ENCODE measurements around the gene TLR5. TPM values are rescaled to one million over a fixed set of nuclear protein-coding genes. Genes with fewer than 3 reads are reported as not detected.

The TLR5 gene
- total RNA-seq, 1 experiment from 2014 or later = 0.33 TPM

DNA sequence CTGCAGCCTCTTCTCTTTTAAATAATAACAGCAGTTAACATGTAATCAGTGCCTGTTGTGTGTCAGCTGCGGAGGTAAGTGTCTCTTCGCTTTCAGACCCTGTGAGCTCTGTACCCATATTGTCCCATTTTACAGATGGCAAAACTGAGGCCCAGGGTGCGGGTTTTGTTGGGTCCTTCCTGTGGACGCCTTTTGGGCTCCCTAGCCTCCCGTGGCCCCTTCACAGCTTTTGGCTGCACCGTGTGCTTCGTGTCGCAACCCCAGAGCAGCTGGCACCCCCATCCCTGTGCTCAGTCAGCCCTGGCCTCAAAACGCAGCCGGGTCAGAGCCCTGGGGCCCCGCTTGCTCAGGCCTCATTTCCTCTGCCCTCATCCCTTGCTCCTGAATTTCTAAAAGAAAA, 53.8 kb downstream of the TLR5 start:
- no peaks in the 10 kb centered on the region for H3K36me3 ChIP-seq
- H3K9me3 ChIP-seq = no peaks in the 10 kb centered on the region
- no peak for DNase-seq
- no peak overlapping the region for H3K4me3 ChIP-seq
- no peaks in the 10 kb centered on the region for H3K27me3 ChIP-seq

DNA sequence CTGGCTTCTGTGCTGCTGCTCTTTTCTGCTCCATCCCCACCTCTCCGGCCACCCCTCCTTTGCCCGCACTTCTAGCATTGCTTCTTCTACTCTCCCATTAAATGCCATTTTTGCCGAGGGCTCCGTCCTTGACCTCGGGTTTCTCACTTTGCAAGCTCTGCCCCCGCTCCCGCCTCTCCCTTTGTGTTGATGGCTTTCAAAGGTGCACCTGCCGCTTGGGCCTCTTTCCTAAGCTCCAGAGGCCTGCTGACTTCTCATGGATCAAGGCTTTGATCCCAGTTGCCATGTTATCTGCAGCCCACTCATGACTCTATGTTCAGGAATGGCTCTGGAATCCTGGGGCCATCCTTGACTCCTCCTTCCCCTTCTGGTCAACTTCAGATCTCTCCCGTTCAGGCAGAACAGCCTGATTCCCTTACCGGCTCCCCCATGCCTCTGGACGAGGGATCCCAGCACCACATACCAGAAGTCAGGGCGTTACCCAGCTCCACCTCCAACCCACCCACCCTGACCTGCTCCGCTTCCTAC, 54.3 kb downstream of the TLR5 start:
- DNase-seq = no peak
- no peaks in the 10 kb centered on the region for H3K9me3 ChIP-seq
- H3K27me3 ChIP-seq = no peaks in the 10 kb centered on the region
- no peaks in the 10 kb centered on the region for H3K36me3 ChIP-seq
- no peak overlapping the region for H3K4me3 ChIP-seq

DNA sequence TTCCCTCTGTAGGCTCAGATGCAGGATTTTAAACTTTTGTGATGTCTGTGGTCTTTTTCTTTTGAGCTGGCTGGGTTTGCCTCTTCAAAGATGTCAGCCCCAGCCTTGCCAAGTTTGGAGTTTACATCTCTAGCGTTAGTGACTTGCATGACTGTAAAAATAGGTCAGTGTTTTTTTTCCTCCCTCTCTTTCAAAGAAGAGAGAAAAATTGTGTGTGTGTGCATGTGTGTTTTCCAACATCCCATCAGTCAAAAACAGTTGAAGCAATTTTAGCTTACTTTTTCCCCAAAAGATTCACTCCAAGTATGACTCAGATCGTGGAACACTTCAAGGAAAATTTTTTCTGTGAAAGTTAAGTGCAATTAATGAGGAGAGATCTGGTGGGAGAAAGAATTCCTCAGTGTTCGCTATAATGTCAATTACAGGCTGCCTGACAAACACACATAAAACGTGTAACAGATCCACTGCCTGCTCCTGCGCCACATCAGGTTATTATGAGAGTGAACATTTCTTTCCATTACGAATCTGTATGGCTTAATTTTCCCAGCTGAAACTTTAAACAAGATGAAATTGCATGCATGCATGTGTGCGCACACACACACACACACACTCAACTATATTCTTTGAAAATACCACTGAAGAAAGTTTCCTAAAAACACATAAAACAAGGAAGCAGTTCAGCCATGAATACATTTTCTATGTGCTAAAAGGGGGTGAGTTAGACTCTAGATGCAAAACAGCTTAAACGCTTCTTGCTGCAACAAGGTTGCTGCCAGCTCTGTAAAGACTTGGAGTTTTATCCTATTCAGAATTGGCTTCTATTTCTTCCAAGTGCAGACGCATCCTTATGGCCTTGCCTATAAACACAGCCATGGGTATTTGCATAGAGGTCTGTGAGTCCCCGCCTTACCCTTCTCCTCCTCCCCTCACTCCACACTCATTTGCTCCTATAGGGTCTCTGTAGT, 55.5 kb downstream of the TLR5 start:
- H3K9me3 ChIP-seq = no peaks in the 10 kb centered on the region
- H3K4me3 ChIP-seq = no peak overlapping the region
- no peaks in the 10 kb centered on the region for H3K36me3 ChIP-seq
- no peaks in the 10 kb centered on the region for H3K27me3 ChIP-seq
- DNase-seq = no peak

DNA sequence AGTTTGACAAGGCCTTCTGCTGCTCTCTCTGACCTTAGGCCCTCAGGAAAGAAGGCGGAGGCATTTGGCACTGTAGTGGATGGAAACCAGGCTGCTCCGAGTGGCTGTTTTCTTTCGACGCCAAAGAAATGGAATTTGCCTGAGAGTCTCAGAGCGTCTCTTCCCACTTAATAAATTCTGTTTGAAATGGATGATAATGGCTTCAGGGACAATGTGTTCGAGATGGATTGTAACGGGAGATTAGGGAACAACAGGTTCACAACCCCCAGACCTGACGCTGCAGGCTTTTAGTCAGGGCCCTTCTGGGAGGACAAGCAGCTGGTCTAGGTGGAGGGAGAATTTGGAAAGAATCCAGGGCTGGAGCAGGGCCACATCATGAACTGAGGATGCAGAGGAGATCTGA, 58.6 kb downstream of the TLR5 start:
- Histone ChIP-seq H3K4me3 (no peak overlapping the region), H3K9me3 (no peaks in the 10 kb centered on the region), H3K27me3 (no peaks in the 10 kb centered on the region), H3K36me3 (no peaks in the 10 kb centered on the region)
- DNase-seq = no peak

DNA sequence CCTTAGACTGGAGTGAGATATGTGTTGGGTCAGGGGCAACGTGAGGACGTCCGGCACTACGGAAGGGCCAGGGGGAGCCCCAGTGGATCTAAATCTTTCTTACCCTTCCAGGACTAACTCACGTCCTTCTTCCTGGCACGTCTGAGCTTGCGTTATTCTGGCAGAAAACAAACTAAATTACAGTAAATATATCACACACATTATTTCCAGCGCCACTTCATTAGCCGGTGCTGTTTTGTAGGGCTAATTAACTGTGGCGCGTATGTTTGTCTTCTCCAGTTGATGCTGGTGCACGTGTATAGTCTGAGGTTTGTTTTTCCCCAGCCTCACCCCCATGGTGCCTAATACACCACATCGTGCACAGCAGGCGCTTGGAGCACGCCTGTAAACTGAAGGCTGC, 59.2 kb downstream of the TLR5 start:
- H3K27me3 ChIP-seq = no peaks in the 10 kb centered on the region

DNA sequence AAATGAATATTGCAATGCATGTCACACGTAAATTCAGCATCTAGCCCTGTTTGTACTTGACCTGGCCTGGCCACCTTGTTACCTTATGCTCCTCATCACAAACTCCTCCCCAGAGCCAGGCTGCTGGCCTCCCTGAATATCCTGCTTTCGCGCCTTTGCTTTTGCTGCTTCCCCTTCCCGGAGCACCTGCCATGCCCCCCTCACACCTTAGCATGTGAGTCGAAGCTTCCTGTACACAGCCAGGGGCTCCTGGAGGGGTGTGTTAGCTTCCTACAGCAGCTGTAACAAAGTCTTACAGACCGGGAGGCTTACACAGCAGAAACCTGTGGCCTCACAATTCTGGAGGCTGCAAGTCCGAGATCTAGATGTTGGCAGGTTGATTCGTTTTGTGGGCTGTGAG, 60.1 kb downstream of the TLR5 start:
- DNase-seq = no peak
- Histone ChIP-seq H3K27me3 (no peaks in the 10 kb centered on the region), H3K9me3 (no peaks in the 10 kb centered on the region), H3K36me3 (no peaks in the 10 kb centered on the region), H3K4me3 (no peak overlapping the region)

More for the DNA sequence above, 59.2 kb downstream of the TLR5 start:
- no peak for DNase-seq
- Histone ChIP-seq H3K36me3 (no peaks in the 10 kb centered on the region), H3K9me3 (no peaks in the 10 kb centered on the region), H3K4me3 (no peak overlapping the region)

DNA sequence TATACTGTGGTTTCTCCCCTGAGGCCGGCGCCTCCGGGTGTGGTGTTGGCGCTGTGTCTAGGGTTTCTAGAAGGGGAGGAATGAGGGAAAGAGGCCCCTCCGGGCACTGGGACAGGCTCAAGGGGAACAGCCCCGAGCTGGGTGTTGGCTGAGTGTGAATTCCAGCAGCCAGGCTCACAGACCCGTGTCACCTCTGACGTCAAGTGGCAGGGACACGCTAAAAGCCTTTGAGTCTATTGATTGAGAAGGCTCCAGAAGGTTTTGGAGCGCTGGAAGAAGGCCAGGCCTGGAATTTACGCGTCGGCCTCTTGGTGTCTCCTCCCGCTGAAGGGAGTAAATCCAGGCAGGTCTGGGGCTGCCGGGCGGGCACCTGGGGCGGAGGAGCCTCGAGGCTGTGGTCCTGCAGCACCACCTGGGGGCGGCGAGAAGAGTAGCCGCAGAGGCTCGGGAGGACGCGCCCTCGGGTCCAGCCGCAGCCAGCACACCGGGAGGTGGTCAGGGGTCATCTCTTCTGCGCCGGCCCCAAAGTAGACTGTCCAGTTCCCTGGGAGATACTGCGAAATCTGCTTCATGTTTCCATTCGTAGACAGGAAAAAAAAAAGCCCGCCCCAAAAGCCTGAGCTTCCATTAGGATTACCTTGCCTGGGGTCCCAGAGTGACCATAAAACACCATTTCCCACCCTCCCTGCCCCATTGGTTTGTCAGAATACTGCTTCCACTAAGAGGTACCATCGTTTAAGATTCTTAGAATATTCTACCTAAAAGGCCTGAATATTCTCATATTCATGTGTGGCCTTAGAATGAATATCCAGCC, 61.7 kb downstream of the TLR5 start:
- peak overlapping the region; percentile 34 for H3K4me3 ChIP-seq
- H3K9me3 ChIP-seq = no peaks in the 10 kb centered on the region
- H3K36me3 ChIP-seq = no peaks in the 10 kb centered on the region
- DNase-seq = peak; percentile 96
- H3K27me3 ChIP-seq = no peaks in the 10 kb centered on the region

DNA sequence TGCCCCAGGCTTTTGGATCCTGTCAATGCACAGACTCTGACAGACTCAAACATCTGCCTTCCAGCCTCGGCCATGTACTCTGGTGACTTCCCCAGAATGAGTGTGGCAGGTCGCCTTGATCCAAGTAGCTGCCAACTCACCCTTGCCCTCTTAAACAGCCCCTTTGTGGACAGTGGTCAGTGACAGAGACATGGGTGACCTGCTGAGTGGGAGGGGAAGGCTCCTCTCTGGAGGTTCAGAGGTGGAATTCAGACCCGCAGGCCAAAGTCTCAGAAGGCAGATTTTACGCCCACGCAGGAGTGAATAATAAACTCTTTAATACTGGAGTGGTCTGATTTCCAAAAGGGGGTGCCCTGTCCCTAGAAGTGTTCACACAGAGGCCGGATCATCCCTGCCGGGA, 63.5 kb downstream of the TLR5 start:
- Histone ChIP-seq H3K27me3 (no peaks in the 10 kb centered on the region), H3K9me3 (no peaks in the 10 kb centered on the region), H3K4me3 (no peak overlapping the region), H3K36me3 (no peaks in the 10 kb centered on the region)
- no peak for DNase-seq

DNA sequence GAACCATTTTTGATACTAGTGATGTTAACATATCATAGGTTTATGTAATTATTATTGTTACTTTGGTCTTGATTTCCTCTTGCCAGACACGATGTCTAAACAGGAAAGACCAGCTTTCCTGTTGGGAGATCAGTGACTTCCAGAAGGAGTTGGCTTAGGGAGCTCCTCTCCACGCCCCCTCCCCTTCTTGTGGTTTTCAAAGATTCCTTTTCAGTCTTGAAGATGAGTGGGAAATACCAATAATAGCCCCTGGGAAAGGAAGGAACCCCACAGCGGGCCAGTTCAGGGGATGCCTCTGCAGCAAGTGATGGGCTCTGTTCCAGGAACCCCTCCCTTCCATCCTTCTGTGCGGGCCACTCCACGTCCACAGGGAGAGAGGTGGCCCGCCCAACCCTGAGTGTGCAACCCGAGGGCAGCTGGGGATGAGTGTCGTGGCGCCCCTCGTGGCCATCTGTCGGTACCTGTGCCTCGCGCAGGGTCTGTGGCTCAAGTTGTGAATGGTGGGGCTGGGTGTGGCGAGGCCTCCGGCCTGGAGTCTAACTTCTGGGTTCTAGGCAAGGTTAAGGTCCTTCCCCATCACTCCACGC, 65.7 kb downstream of the TLR5 start:
- no peaks in the 10 kb centered on the region for H3K9me3 ChIP-seq
- DNase-seq = no peak
- no peak overlapping the region for H3K4me3 ChIP-seq
- no peaks in the 10 kb centered on the region for H3K27me3 ChIP-seq
- H3K36me3 ChIP-seq = no peaks in the 10 kb centered on the region

DNA sequence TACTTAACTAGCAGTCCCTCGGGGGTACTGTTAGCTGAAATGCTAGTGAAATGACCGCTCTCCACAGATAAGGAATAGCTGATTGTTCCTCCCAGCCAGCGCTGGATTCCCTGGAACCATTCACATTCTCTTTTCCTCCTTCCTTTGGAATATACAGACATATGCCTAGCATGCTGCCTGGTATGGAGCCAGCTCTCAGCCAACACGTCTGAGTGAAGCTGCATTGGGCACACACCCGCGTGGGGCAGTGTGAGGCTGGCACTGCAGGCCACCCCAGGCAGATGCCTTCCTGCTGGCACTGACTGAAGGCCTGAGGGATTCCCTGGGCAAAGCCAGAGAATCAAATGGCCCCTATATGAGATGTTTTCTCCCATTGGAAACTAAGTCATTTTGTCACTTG, 66.7 kb downstream of the TLR5 start:
- no peaks in the 10 kb centered on the region for H3K9me3 ChIP-seq
- no peak for DNase-seq
- H3K27me3 ChIP-seq = no peaks in the 10 kb centered on the region
- no peak overlapping the region for H3K4me3 ChIP-seq
- no peaks in the 10 kb centered on the region for H3K36me3 ChIP-seq

DNA sequence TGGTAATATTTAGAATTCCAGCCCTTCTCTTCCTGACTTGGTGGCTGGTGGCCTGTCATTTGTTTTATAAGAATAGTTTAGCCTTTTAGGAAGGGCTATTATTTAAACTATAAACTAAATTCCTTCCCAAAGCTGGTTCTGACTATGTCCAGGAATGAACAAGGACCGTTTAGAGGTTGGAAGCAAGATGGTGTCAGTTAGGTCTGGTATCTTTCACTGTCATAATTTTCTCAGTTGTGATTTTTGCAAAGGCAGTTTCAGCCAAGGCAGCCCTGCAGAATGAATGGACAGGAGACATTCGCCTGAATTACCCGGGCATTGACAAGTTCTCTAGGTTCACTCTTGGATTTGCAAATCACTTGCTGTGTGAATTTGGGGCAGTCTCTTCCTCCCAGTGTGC, 67.2 kb downstream of the TLR5 start:
- DNase-seq = no peak
- Histone ChIP-seq H3K27me3 (no peaks in the 10 kb centered on the region), H3K36me3 (no peaks in the 10 kb centered on the region), H3K4me3 (no peak overlapping the region), H3K9me3 (no peaks in the 10 kb centered on the region)

DNA sequence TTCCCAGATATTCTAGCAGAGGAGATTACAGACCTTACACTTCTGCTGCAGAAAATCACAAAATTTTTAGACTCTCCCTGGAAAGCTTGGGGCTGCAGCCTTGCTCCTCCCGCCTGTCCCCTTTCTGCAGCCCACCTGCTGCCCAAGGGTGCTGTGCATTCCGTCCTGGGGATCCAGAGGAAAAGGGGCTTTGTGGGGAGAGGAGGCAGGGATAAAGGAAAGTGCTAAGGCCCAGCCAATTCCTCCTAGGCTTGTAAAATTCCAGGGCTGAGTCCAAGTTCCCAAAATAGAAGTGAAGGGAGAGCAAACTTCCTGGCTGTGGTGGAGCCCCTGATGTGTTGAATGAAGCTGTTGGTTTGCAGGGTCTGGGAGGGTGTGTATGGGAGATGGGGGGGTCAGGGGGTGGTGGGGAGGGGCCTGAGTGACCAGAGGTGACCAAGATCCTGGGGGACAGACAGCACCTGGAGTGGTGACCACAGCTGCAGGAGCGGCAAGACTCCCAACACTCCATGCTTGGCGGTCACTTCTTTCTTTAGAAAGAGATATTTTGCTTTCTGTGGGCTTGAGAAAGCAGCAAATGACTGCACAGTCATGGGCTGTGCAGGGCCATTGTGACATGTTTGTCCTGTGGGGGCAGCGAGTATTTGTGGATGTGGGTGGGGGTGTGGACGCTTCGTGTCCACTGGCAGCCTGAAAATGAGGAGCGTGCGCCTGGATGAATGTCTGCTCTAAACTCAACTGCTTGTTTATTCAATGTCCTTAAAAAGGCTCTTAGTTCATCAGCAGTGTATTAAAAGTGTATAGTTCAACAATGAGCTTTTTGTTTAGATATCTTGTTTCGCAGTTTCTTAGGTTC, 68.4 kb downstream of the TLR5 start:
- no peaks in the 10 kb centered on the region for H3K9me3 ChIP-seq
- DNase-seq = no peak
- H3K4me3 ChIP-seq = no peak overlapping the region
- H3K36me3 ChIP-seq = no peaks in the 10 kb centered on the region
- H3K27me3 ChIP-seq = no peaks in the 10 kb centered on the region

DNA sequence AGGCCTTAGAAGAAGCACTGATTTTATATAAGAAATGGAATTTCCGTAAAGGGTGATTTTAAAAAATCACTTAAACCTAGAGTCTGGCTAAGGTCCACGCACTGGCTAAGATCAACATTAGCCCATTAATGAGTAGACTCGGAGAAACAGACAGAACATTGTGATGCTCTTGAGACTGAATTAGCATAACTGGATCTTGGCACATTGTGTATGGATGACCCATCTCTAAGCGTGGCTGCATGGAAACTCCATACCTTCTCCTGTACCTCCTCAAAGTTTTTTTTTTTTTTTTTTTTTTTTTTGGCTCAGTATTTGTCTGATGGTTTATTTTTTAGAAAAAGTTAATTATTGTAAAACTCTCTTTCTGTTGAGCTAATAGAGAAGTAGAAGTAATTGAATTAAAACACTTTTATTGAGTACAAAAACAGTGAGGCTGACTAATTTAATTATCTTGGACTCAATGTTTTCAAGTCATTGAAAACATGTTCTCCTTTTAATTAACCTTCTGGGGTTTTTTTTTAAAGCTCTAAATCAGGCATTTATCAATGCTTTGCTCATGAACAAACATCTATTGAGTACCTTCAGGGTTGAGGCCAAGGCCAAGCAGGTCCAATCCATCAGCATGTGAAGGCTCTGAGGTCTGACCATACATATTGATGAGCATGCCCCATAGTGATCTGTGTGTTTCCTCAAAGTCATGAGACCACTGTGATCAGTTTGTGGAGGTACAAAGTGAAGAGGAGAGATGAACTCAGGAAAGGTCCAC, 74.0 kb downstream of the TLR5 start:
- DNase-seq = no peak
- Histone ChIP-seq H3K36me3 (no peaks in the 10 kb centered on the region), H3K27me3 (no peaks in the 10 kb centered on the region), H3K4me3 (no peak overlapping the region), H3K9me3 (no peaks in the 10 kb centered on the region)

DNA sequence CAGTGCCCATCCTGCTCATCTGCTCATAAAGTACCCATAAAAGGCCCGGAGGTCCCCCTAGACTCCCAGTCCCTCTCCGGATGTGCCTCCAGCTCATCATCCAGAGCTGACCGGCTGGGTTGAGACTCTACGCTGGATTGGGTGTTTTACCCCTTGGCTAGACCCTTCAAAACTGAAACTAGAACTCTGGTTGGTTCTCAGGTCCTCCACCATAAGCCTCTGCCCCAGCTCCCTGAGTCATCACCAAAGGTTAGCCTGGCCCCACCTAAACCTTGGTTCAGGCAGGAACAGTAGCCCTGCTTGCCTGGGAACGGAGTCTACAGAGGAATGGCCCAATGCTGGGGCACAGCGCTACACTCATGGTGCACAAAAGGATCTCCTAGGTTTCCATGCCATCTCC, 75.1 kb downstream of the TLR5 start:
- Histone ChIP-seq H3K27me3 (no peaks in the 10 kb centered on the region), H3K9me3 (no peaks in the 10 kb centered on the region)
- no peak for DNase-seq

DNA sequence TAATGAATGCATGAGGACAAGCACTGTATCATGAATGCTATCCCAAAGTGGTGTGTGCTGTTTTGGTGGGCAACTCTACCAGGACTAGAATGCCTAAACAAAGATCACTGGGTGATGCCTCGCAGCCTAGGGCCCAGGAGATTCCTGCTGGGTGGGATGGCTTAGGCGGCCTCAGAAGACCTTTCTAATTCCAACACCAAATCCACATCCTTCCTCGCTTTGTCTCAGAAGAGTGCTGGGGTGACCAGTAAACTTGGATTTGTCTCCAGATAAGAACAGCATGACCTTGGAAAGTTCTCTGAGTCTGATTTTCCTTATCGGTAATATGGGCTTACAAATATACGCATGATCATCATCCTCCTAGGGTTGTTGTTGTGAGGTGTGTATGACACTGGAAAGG, 76.6 kb downstream of the TLR5 start:
- Histone ChIP-seq H3K4me3 (no peak overlapping the region), H3K9me3 (no peaks in the 10 kb centered on the region), H3K36me3 (no peaks in the 10 kb centered on the region), H3K27me3 (no peaks in the 10 kb centered on the region)
- DNase-seq = no peak

More for the DNA sequence above, 75.1 kb downstream of the TLR5 start:
- Histone ChIP-seq H3K36me3 (no peaks in the 10 kb centered on the region), H3K4me3 (no peak overlapping the region)

DNA sequence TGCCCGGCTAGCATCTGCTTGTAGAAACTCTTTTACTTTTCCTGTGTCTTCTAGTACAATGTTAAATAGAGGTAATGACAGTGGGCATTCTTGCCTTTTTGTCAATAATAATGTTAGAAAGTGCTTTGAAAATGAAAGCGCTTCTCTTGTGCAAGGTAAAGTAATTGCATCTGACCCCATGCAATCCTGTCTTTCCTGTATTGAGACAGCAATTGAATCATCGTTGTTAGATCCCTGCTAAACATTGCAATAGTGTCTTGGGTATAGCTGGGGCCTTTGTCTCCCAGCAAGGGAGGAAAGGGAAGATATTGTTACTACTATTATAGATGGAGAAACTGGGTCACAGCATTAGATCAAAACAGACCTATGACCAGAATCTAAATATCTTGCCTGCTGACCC, 80.9 kb downstream of the TLR5 start:
- DNase-seq = no peak
- peaks cover 8% of the 10 kb centered on the region; the same call in 1 of the 2 replicates for H3K27me3 ChIP-seq
- H3K4me3 ChIP-seq = no peak overlapping the region
- no peaks in the 10 kb centered on the region for H3K36me3 ChIP-seq
- H3K9me3 ChIP-seq = no peaks in the 10 kb centered on the region
